Activated CD8-positive, alpha-beta T cell treated with anti-CD3 and anti-CD28 coated beads for 36 hours (primary cell): ENCODE measurements around the gene RAPGEF5. TPM values are rescaled to one million over a fixed set of nuclear protein-coding genes. Genes with fewer than 3 reads are reported as not detected.

Experiments used
- ATAC-seq: fragments of 200-7000 bp; cut with Tn5 transposase; one replicate; pipeline ENCODE4 v1.10.0; 2021; ENCODE audit warnings: mild to moderate bottlenecking, moderate library complexity
- CTCF ChIA-PET: fragments of 350-600 bp; sonication (Branson Sonifier 250); formaldehyde crosslinking; loops from one replicate; lab custom pipeline; 2021; ENCODE audit warnings: antibody characterized with exemption; lab: Charles Lee
- POLR2A ChIA-PET: fragments of 350-600 bp; sonication (Branson Sonifier 250); formaldehyde crosslinking; loops from one replicate; lab custom pipeline; 2021; ENCODE audit warnings: antibody characterized with exemption; lab: Charles Lee
- DNase-seq: peaks from one replicate; pipeline ENCODE4 v3.0.0-alpha.2; 2020
- H3K27ac Mint-ChIP-seq: one replicate; pipeline ENCODE4 v1.8.0; 2021; ENCODE audit warnings: mild to moderate bottlenecking, mixed read lengths
- H3K27me3 Mint-ChIP-seq: one replicate; pipeline ENCODE4 v1.8.0; 2021; ENCODE audit warnings: mixed read lengths
- H3K36me3 Mint-ChIP-seq: one replicate; pipeline ENCODE4 v1.8.0; 2021; ENCODE audit warnings: low read depth, mixed read lengths
- H3K4me1 Mint-ChIP-seq: one replicate; pipeline ENCODE4 v1.8.0; 2021; ENCODE audit warnings: low read depth, mixed read lengths
- H3K4me3 Mint-ChIP-seq: one replicate; pipeline ENCODE4 v1.8.0; 2021; ENCODE audit warnings: mild to moderate bottlenecking, moderate library complexity, mixed read lengths
- H3K9me3 Mint-ChIP-seq: one replicate; pipeline ENCODE4 v1.8.0; 2021; ENCODE audit warnings: mixed read lengths
- CTCF ChIP-seq: fragments of 200-600 bp; IDR thresholded peaks from one replicate; pipeline ENCODE4 v1.8.0; 2022; ENCODE audit warnings: antibody characterized with exemption, mild to moderate bottlenecking
- intact Hi-C: fragments of 100-400 bp; cut with micrococcal nuclease; formaldehyde crosslinking; loops from one replicate; pipeline ENCODE4 v1.10.0; 2022
- total RNA-seq, 2 experiments: library from RNA; stranded (reverse); gene quantifications; one replicate each; pipeline ENCODE4 v1.2.3, GENCODE V29; 2021

RAPGEF5 gene
- total RNA-seq, 2 experiments from 2014 or later, result 0.92 to 0.99 TPM

- TF ChIP-seq CTCF, result no peak
These were observed 174.8 kb downstream of the RAPGEF5 start for GRCh38 chr7:22182149-22182548.

GRCh38 chr7:22181663-22182062 is 175.3 kb downstream of the RAPGEF5 start:
- Mint-ChIP-seq H3K4me3 (no peak overlapping the region), H3K4me1 (no peaks in the 10 kb centered on the region), H3K36me3 (no peaks in the 10 kb centered on the region), H3K27me3 (peaks cover 25% of the 10 kb centered on the region), H3K9me3 (no peaks in the 10 kb centered on the region), H3K27ac (no peak overlapping the region)
- TF ChIP-seq CTCF, result no peak
- ATAC-seq, result no peak
- CTCF ChIA-PET, result interaction anchor here (1.0 to 1.3 kb wide), 2 partner anchors 14 to 79 kb away, joined by 3 read pairs; no protein-coding TSS in a partner anchor
- intact Hi-C loops, result no loop called here
- no peak for DNase-seq
- POLR2A ChIA-PET, result no interaction called here

More at GRCh38 chr7:22182149-22182548, 174.8 kb downstream of the RAPGEF5 start:
- DNase-seq (no peak), ATAC-seq (no peak)
- Mint-ChIP-seq H3K4me1 (no peaks in the 10 kb centered on the region), H3K4me3 (no peak overlapping the region), H3K9me3 (no peaks in the 10 kb centered on the region), H3K27ac (no peak overlapping the region), H3K36me3 (no peaks in the 10 kb centered on the region), H3K27me3 (peaks cover 25% of the 10 kb centered on the region)
- intact Hi-C loops, result no loop called here
- POLR2A ChIA-PET, result no interaction called here
- CTCF ChIA-PET, result interaction anchor here (1.0 to 1.3 kb wide), 2 partner anchors 14 to 79 kb away, joined by 3 read pairs; no protein-coding TSS in a partner anchor

GRCh38 chr7:22179442-22179879 is 177.5 kb downstream of the RAPGEF5 start:
- TF ChIP-seq CTCF, result no peak
- ChIA-PET POLR2A (no interaction called here), CTCF (no interaction called here)
- H3K4me3 Mint-ChIP-seq, result no peak overlapping the region
- intact Hi-C loops, result no loop called here
- no peaks in the 10 kb centered on the region for H3K36me3 Mint-ChIP-seq
- H3K27me3 Mint-ChIP-seq, result peaks cover 23% of the 10 kb centered on the region
- ATAC-seq (no peak), DNase-seq (no peak)
- peaks cover 2% of the 10 kb centered on the region for H3K4me1 Mint-ChIP-seq
- H3K27ac Mint-ChIP-seq, result no peak overlapping the region
- no peaks in the 10 kb centered on the region for H3K9me3 Mint-ChIP-seq

- Mint-ChIP-seq H3K27me3 (peaks cover 22% of the 10 kb centered on the region), H3K4me1 (peaks cover 7% of the 10 kb centered on the region)
- CTCF ChIA-PET, result interaction anchor here (0.9 kb wide), 1 partner anchor 69 kb away, joined by 3 read pairs; no protein-coding TSS in a partner anchor
These were observed 178.2 kb downstream of the RAPGEF5 start for GRCh38 chr7:22178735-22179134.

More at GRCh38 chr7:22178735-22179134, 178.2 kb downstream of the RAPGEF5 start:
- no peak overlapping the region for H3K4me3 Mint-ChIP-seq
- POLR2A ChIA-PET, result no interaction called here
- no peaks in the 10 kb centered on the region for H3K36me3 Mint-ChIP-seq
- intact Hi-C loops, result no loop called here
- TF ChIP-seq CTCF, result no peak
- H3K27ac Mint-ChIP-seq, result no peak overlapping the region
- no peak for DNase-seq
- H3K9me3 Mint-ChIP-seq, result no peaks in the 10 kb centered on the region
- no peak for ATAC-seq
